ENCODE results near the gene RTP5. TPM values are rescaled to one million over a fixed set of nuclear protein-coding genes. Genes with fewer than 3 reads are reported as not detected.
"Not testable (repeated sequence)": the region's sequence is repeated elsewhere in the genome, so short reads cannot be mapped to it uniquely, and the experiment has no call there.

Gene RTP5
- total and polyA plus RNA-seq, 3 donors from 2014 or later, result 0.13 to 0.93 (median 0.47) TPM

- H3K27ac ChIP-seq, result no peak overlapping the region
- TF ChIP-seq POLR2A (IDR thresholded peaks at IDR 0.05) (no peak), CTCF (IDR thresholded peaks at IDR 0.05) (no peak)
- WGBS, 2 donors, result 88 to 92% methylated on average over 4 of the region's 4 CpGs
- H3K36me3 ChIP-seq (ENCODE audit: low read depth, missing control alignments), result no peaks in the 10 kb centered on the region
- DNase-seq, result no peak
- intact Hi-C loops (cut with DNase I; ENCODE audit: low total_unique reads), result no loop called here
- no peaks in the 10 kb centered on the region for H3K9me3 ChIP-seq
- no peaks in the 10 kb centered on the region for H3K27me3 ChIP-seq
- H3K4me3 ChIP-seq, result no peak overlapping the region
- H3K4me1 ChIP-seq, result no peaks in the 10 kb centered on the region
These were observed 44.2 kb downstream of the RTP5 start for GRCh38 chr2:241913703-241914102.

- no peaks in the 10 kb centered on the region for H3K4me1 ChIP-seq
- WGBS, 2 donors, result 93 to 94% methylated on average over 6 to 13 of the region's 13 CpGs
- intact Hi-C loops (cut with DNase I; ENCODE audit: low total_unique reads), result no loop called here
- DNase-seq, result no peak
- H3K4me3 ChIP-seq, result no peak overlapping the region
- H3K27me3 ChIP-seq, result no peaks in the 10 kb centered on the region
- H3K27ac ChIP-seq, result no peak overlapping the region
- H3K36me3 ChIP-seq (ENCODE audit: low read depth, missing control alignments), result no peaks in the 10 kb centered on the region
- H3K9me3 ChIP-seq, result no peaks in the 10 kb centered on the region
- TF ChIP-seq POLR2A (IDR thresholded peaks at IDR 0.05), result no peak
- no peak for TF ChIP-seq CTCF (IDR thresholded peaks at IDR 0.05)
These were observed 45.0 kb downstream of the RTP5 start for GRCh38 chr2:241914542-241914941.

GRCh38 chr2:241921631-241922030 is 52.1 kb downstream of the RTP5 start:
- H3K36me3 ChIP-seq (ENCODE audit: low read depth, missing control alignments); H3K27me3 ChIP-seq; DNase-seq; H3K27ac ChIP-seq; intact Hi-C loops (cut with DNase I; ENCODE audit: low total_unique reads); H3K4me3 ChIP-seq; H3K4me1 ChIP-seq; H3K9me3 ChIP-seq: not testable (repeated sequence)
- WGBS, 2 donors, result 80 to 97% methylated on average over 1 to 6 of the region's 9 CpGs

GRCh38 chr2:241922411-241922810 is 52.9 kb downstream of the RTP5 start:
- H3K27me3 ChIP-seq, result no peaks in the 10 kb centered on the region
- H3K27ac ChIP-seq, result no peak overlapping the region
- no peak overlapping the region for H3K4me3 ChIP-seq
- 79 to 88% methylated on average over 3 to 9 of the region's 9 CpGs for WGBS, 2 donors
- intact Hi-C loops (cut with DNase I; ENCODE audit: low total_unique reads), result no loop called here
- TF ChIP-seq POLR2A (IDR thresholded peaks at IDR 0.05), result no peak
- TF ChIP-seq CTCF (IDR thresholded peaks at IDR 0.05), result no peak
- no peaks in the 10 kb centered on the region for H3K9me3 ChIP-seq
- DNase-seq, result no peak
- no peaks in the 10 kb centered on the region for H3K36me3 ChIP-seq (ENCODE audit: low read depth, missing control alignments)
- no peaks in the 10 kb centered on the region for H3K4me1 ChIP-seq

GRCh38 chr2:241922816-241923601 is 53.5 kb downstream of the RTP5 start:
- 80 to 96% methylated on average over 5 to 13 of the region's 13 CpGs for WGBS, 2 donors
- intact Hi-C loops (cut with DNase I; ENCODE audit: low total_unique reads); H3K27me3 ChIP-seq; H3K4me3 ChIP-seq; H3K9me3 ChIP-seq; H3K36me3 ChIP-seq (ENCODE audit: low read depth, missing control alignments); H3K27ac ChIP-seq; DNase-seq; H3K4me1 ChIP-seq: not testable (repeated sequence)

Other genes starting within 250 kb of the RTP5 start
- gene THAP4, start 232.6 kb upstream of the RTP5 start, total RNA-seq, result 10 to 100 TPM; 61.3 to 73.5 TPM
- gene THAP4, start 232.6 kb upstream of the RTP5 start, polyA plus RNA-seq (ENCODE audit: insufficient read depth, low read depth, low replicate concordance), result 73.5 TPM
- gene ATG4B, start 232.0 kb upstream of the RTP5 start, total RNA-seq, result 100 to 1,000 TPM; 149 to 159 TPM
- 123 TPM for gene ATG4B, start 232.0 kb upstream of the RTP5 start, polyA plus RNA-seq (ENCODE audit: insufficient read depth, low read depth, low replicate concordance)
- 10 to 100 TPM; 27.4 to 30.0 TPM for gene DTYMK, start 182.9 kb upstream of the RTP5 start, total RNA-seq
- gene DTYMK, start 182.9 kb upstream of the RTP5 start, polyA plus RNA-seq (ENCODE audit: insufficient read depth, low read depth, low replicate concordance), result 16.4 TPM
- 10 to 100 TPM; 44.5 to 56.9 TPM for gene ING5, start 167.7 kb upstream of the RTP5 start, total RNA-seq
- 21.5 TPM for gene ING5, start 167.7 kb upstream of the RTP5 start, polyA plus RNA-seq (ENCODE audit: insufficient read depth, low read depth, low replicate concordance)
- gene D2HGDH, start 135.1 kb upstream of the RTP5 start, total RNA-seq, result 10 to 100 TPM; 36.1 to 37.7 TPM
- gene D2HGDH, start 135.1 kb upstream of the RTP5 start, polyA plus RNA-seq (ENCODE audit: insufficient read depth, low read depth, low replicate concordance), result 15.6 TPM
- 1 to 10 TPM; 2.8 to 4.3 TPM for gene GAL3ST2, start 92.9 kb upstream of the RTP5 start, total RNA-seq
- 0.54 TPM for gene GAL3ST2, start 92.9 kb upstream of the RTP5 start, polyA plus RNA-seq (ENCODE audit: insufficient read depth, low read depth, low replicate concordance)
- 1 to 10 TPM; 1.6 to 2.0 TPM for gene NEU4, start 60.5 kb upstream of the RTP5 start, total RNA-seq
- gene NEU4, start 60.5 kb upstream of the RTP5 start, polyA plus RNA-seq (ENCODE audit: insufficient read depth, low read depth, low replicate concordance), result 0.88 TPM
- gene PDCD1, start 10.8 kb upstream of the RTP5 start, total RNA-seq, result under 1 TPM; 0.37 to 0.39 TPM
- 0.47 TPM for gene PDCD1, start 10.8 kb upstream of the RTP5 start, polyA plus RNA-seq (ENCODE audit: insufficient read depth, low read depth, low replicate concordance)